SK-N-SH treated with all-trans-retinoic acid at 6 μM for 48 hours (cell line): ENCODE data around the gene OGDHL.

Experiments
- ATAC-seq: fragments of 200-7000 bp; cut with Tn5 transposase; 3 replicates; pipeline ENCODE4 v1.9.1; 2020; ENCODE audit warnings: mild to moderate bottlenecking, moderate library complexity
- ARNTL ChIP-seq: fragments of 450-650 bp; formaldehyde crosslinking; IDR thresholded peaks from 2 replicates; pipeline ENCODE4 v1.5.0; 2020; ENCODE audit warnings: low read depth, mild to moderate bottlenecking, moderate library complexity, borderline replicate concordance
- BACH2 ChIP-seq: fragments of 250-450 bp; sonication (Bioruptor Pico); IDR thresholded peaks from 2 replicates; pipeline ENCODE4 v1.9.0; 2021; ENCODE audit warnings: mild to moderate bottlenecking, borderline replicate concordance
- CSDC2 ChIP-seq: fragments of 250-450 bp; sonication (Bioruptor Pico); IDR thresholded peaks from 2 replicates; pipeline ENCODE4 v1.5.0; 2020; ENCODE audit warnings: mild to moderate bottlenecking, moderate library complexity
- ESRRG ChIP-seq: fragments of 250-450 bp; sonication (Bioruptor Pico); IDR thresholded peaks from 2 replicates; pipeline ENCODE4 v1.6.1; 2021; ENCODE audit warnings: mild to moderate bottlenecking
- GLIS3 ChIP-seq: fragments of 250-450 bp; sonication (Bioruptor Pico); IDR thresholded peaks from 2 replicates; pipeline ENCODE4 v1.5.0; 2020; ENCODE audit warnings: mild to moderate bottlenecking, moderate library complexity
- ISL1 ChIP-seq: fragments of 250-450 bp; sonication (Bioruptor Pico); IDR thresholded peaks from 2 replicates; pipeline ENCODE4 v2.1.2; 2022; ENCODE audit warnings: mild to moderate bottlenecking, moderate library complexity
- OSR1 ChIP-seq: fragments of 250-450 bp; sonication (Bioruptor Pico); IDR thresholded peaks from 2 replicates; pipeline ENCODE4 v1.8.0; 2022; ENCODE audit warnings: moderate library complexity, mild to moderate bottlenecking, inconsistent platforms
- PPARA ChIP-seq: fragments of 250-450 bp; sonication (Bioruptor Pico); IDR thresholded peaks from 2 replicates; pipeline ENCODE4 v1.5.0; 2020; ENCODE audit warnings: mild to moderate bottlenecking, borderline replicate concordance
- RARB ChIP-seq: fragments of 250-450 bp; sonication (Bioruptor Pico); IDR thresholded peaks from 2 replicates; pipeline ENCODE4 v1.8.0; 2021; ENCODE audit warnings: mild to moderate bottlenecking, moderate library complexity
- SNAI2 ChIP-seq: fragments of 250-450 bp; sonication (Bioruptor Pico); IDR thresholded peaks from 2 replicates; pipeline ENCODE4 v1.5.0; 2020; ENCODE audit warnings: mild to moderate bottlenecking, moderate library complexity
- TCF4 ChIP-seq: fragments of 250-450 bp; sonication (Bioruptor Pico); IDR thresholded peaks from 2 replicates; pipeline ENCODE4 v1.8.0; 2021; ENCODE audit warnings: mild to moderate bottlenecking, moderate library complexity, borderline replicate concordance
- TOX ChIP-seq: fragments of 250-450 bp; sonication (Bioruptor Pico); IDR thresholded peaks from 2 replicates; pipeline ENCODE4 v1.8.0; 2021; ENCODE audit warnings: mild to moderate bottlenecking, moderate library complexity, borderline replicate concordance
- TSHZ2 ChIP-seq: fragments of 250-450 bp; sonication (Bioruptor Pico); IDR thresholded peaks from 2 replicates; pipeline ENCODE4 v1.5.0; 2020; ENCODE audit warnings: mild to moderate bottlenecking, moderate library complexity
- ZC3H10 ChIP-seq: fragments of 250-450 bp; sonication (Bioruptor Pico); IDR thresholded peaks from 2 replicates; pipeline ENCODE4 v1.5.1; 2021; ENCODE audit warnings: mild to moderate bottlenecking, moderate library complexity
- ZFP3 ChIP-seq: fragments of 250-450 bp; sonication (Bioruptor Pico); IDR thresholded peaks from 2 replicates; pipeline ENCODE4 v1.5.0; 2020; ENCODE audit warnings: mild to moderate bottlenecking, moderate library complexity
- ZFP30 ChIP-seq: fragments of 450-650 bp; formaldehyde crosslinking; IDR thresholded peaks from 2 replicates; pipeline ENCODE4 v1.5.0; 2022; ENCODE audit warnings: mild to moderate bottlenecking, moderate library complexity
- ZNF565 ChIP-seq: fragments of 450-650 bp; formaldehyde crosslinking; conservative IDR thresholded peaks from 2 replicates; pipeline ENCODE4 v1.5.0; 2020; ENCODE audit warnings: low read depth, mild to moderate bottlenecking, moderate library complexity
- ZNF70 ChIP-seq: fragments of 450-650 bp; formaldehyde crosslinking; IDR thresholded peaks from 2 replicates; pipeline ENCODE4 v1.5.0; 2020; ENCODE audit warnings: mild to moderate bottlenecking, moderate library complexity
- ZNF8 ChIP-seq: fragments of 450-650 bp; formaldehyde crosslinking; IDR thresholded peaks from 2 replicates; pipeline ENCODE4 v1.5.0; 2020; ENCODE audit warnings: mild to moderate bottlenecking, moderate library complexity
- TF ChIP-seq, protein P1 (sequence below): fragments of 250-450 bp; sonication (Bioruptor Pico); IDR thresholded peaks from 2 replicates; pipeline ENCODE4 v1.5.1; 2021; ENCODE audit warnings: mild to moderate bottlenecking, moderate library complexity
- TF ChIP-seq, protein P2 (sequence below): fragments of 250-450 bp; sonication (Bioruptor Pico); IDR thresholded peaks from 2 replicates; pipeline ENCODE4 v1.8.0; 2021; ENCODE audit warnings: low read depth, mild to moderate bottlenecking, moderate library complexity, borderline replicate concordance
- TF ChIP-seq, protein P3 (sequence below): fragments of 250-450 bp; sonication (Bioruptor Pico); IDR thresholded peaks from 2 replicates; pipeline ENCODE4 v1.5.1; 2020; ENCODE audit warnings: low read depth, mild to moderate bottlenecking, moderate library complexity
- TF ChIP-seq, protein P4 (sequence below): fragments of 250-450 bp; sonication (Bioruptor Pico); IDR thresholded peaks from 2 replicates; pipeline ENCODE4 v1.8.0; 2020; ENCODE audit warnings: mild to moderate bottlenecking, moderate library complexity, borderline replicate concordance

OGDHL gene

DNA sequence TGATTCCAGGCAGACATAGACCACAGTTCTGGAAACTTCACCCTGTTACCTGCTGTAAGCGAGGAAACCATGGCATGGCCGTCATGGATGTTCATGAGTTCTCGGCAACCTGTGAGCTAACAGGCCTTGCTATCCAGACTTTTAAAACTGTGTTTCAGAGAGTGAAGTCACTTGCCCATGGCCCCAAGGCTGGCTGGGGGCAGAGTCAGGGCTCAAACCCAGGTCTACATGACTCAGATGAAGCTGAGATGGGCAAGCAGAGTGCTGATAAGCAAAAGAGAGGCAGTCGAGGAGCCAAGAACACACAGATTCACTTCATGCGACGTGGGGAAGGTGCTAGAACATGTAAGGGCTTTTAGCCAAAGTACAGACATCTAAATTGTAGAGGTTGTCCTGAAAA is 51.2 kb downstream of the OGDHL start:
- ATAC-seq = no peak
- TF ChIP-seq TOX (CRISPR knock-in tag) (no peak), TCF4 (CRISPR knock-in tag) (no peak), ESRRG (CRISPR knock-in tag) (no peak), ISL1 (CRISPR knock-in tag) (no peak), RARB (CRISPR knock-in tag) (no peak), ZNF565 (CRISPR knock-in tag) (no peak), SNAI2 (CRISPR knock-in tag) (no peak)
- TF ChIP-seq, protein P1, sequence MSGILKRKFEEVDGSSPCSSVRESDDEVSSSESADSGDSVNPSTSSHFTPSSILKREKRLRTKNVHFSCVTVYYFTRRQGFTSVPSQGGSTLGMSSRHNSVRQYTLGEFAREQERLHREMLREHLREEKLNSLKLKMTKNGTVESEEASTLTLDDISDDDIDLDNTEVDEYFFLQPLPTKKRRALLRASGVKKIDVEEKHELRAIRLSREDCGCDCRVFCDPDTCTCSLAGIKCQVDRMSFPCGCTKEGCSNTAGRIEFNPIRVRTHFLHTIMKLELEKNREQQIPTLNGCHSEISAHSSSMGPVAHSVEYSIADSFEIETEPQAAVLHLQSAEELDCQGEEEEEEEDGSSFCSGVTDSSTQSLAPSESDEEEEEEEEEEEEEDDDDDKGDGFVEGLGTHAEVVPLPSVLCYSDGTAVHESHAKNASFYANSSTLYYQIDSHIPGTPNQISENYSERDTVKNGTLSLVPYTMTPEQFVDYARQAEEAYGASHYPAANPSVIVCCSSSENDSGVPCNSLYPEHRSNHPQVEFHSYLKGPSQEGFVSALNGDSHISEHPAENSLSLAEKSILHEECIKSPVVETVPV (CRISPR knock-in tag) = no peak
- TF ChIP-seq, protein P2, sequence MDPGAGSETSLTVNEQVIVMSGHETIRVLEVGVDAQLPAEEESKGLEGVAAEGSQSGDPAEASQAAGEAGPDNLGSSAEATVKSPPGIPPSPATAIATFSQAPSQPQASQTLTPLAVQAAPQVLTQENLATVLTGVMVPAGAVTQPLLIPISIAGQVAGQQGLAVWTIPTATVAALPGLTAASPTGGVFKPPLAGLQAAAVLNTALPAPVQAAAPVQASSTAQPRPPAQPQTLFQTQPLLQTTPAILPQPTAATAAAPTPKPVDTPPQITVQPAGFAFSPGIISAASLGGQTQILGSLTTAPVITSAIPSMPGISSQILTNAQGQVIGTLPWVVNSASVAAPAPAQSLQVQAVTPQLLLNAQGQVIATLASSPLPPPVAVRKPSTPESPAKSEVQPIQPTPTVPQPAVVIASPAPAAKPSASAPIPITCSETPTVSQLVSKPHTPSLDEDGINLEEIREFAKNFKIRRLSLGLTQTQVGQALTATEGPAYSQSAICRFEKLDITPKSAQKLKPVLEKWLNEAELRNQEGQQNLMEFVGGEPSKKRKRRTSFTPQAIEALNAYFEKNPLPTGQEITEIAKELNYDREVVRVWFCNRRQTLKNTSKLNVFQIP (CRISPR knock-in tag) = no peak

- ATAC-seq = no peak
- TF ChIP-seq TCF4 (CRISPR knock-in tag) (no peak), ESRRG (CRISPR knock-in tag) (no peak), RARB (CRISPR knock-in tag) (no peak), BACH2 (CRISPR knock-in tag) (no peak), ZC3H10 (CRISPR knock-in tag) (no peak), ARNTL (CRISPR knock-in tag) (no peak), TOX (CRISPR knock-in tag) (no peak), ISL1 (CRISPR knock-in tag) (no peak), OSR1 (CRISPR knock-in tag) (no peak), ZFP30 (CRISPR knock-in tag) (no peak), TSHZ2 (CRISPR knock-in tag) (no peak)
- TF ChIP-seq, protein P3, sequence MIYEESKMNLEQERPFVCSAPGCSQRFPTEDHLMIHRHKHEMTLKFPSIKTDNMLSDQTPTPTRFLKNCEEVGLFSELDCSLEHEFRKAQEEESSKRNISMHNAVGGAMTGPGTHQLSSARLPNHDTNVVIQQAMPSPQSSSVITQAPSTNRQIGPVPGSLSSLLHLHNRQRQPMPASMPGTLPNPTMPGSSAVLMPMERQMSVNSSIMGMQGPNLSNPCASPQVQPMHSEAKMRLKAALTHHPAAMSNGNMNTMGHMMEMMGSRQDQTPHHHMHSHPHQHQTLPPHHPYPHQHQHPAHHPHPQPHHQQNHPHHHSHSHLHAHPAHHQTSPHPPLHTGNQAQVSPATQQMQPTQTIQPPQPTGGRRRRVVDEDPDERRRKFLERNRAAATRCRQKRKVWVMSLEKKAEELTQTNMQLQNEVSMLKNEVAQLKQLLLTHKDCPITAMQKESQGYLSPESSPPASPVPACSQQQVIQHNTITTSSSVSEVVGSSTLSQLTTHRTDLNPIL (CRISPR knock-in tag) = no peak
Observed at GRCh38 chr10:49709934-49710333, 52.2 kb downstream of the OGDHL start.

- no peak for ATAC-seq
- TF ChIP-seq TCF4 (CRISPR knock-in tag) (no peak), ESRRG (CRISPR knock-in tag) (no peak), CSDC2 (CRISPR knock-in tag) (no peak), ZNF70 (CRISPR knock-in tag) (no peak), ZNF8 (no peak), GLIS3 (CRISPR knock-in tag) (no peak), BACH2 (CRISPR knock-in tag) (no peak), ZFP30 (CRISPR knock-in tag) (no peak), RARB (CRISPR knock-in tag) (no peak), ISL1 (CRISPR knock-in tag) (no peak), ARNTL (CRISPR knock-in tag) (no peak), TOX (CRISPR knock-in tag) (no peak), PPARA (CRISPR knock-in tag) (no peak), SNAI2 (CRISPR knock-in tag) (no peak), ZC3H10 (CRISPR knock-in tag) (no peak), ZFP3 (no peak)
- TF ChIP-seq, protein P1 (CRISPR knock-in tag) = no peak
- TF ChIP-seq, protein P4, sequence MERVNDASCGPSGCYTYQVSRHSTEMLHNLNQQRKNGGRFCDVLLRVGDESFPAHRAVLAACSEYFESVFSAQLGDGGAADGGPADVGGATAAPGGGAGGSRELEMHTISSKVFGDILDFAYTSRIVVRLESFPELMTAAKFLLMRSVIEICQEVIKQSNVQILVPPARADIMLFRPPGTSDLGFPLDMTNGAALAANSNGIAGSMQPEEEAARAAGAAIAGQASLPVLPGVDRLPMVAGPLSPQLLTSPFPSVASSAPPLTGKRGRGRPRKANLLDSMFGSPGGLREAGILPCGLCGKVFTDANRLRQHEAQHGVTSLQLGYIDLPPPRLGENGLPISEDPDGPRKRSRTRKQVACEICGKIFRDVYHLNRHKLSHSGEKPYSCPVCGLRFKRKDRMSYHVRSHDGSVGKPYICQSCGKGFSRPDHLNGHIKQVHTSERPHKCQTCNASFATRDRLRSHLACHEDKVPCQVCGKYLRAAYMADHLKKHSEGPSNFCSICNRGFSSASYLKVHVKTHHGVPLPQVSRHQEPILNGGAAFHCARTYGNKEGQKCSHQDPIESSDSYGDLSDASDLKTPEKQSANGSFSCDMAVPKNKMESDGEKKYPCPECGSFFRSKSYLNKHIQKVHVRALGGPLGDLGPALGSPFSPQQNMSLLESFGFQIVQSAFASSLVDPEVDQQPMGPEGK (CRISPR knock-in tag) = no peak
- TF ChIP-seq, protein P3 (CRISPR knock-in tag) = no peak
Observed at GRCh38 chr10:49707585-49707984, 54.5 kb downstream of the OGDHL start.
